ES-I3 (cell line): ENCODE results near the gene LEKR1.
"Not testable (repeated sequence)": the region's sequence is repeated elsewhere in the genome, so short reads cannot be mapped to it uniquely, and the experiment has no call there.

Experiments used
- H3K36me3 ChIP-seq: 2 replicates; pipeline ENCODE4 v1.6.1; 2013; ENCODE audit warnings: mild to moderate bottlenecking, low read length, control low read depth, moderate library complexity; ENCODE audit not compliant: insufficient read depth
- H3K4me1 ChIP-seq: 2 replicates; pipeline ENCODE4 v1.6.1; 2013; ENCODE audit warnings: mild to moderate bottlenecking, control low read depth, low read length; ENCODE audit not compliant: insufficient read depth
- H3K9ac ChIP-seq: 2 replicates; pipeline ENCODE4 v1.6.1; 2013; ENCODE audit warnings: low read depth, mild to moderate bottlenecking, low read length, moderate library complexity
- H3K9me3 ChIP-seq: 2 replicates; pipeline ENCODE4 v1.6.1; 2013; ENCODE audit warnings: mild to moderate bottlenecking, low read length, moderate library complexity; ENCODE audit not compliant: control insufficient read depth, insufficient read depth

Gene LEKR1

GRCh38 chr3:156920399-156920798 is 94.2 kb downstream of the LEKR1 start:
- no peaks in the 10 kb centered on the region; the same call in 1 of the 2 replicates for H3K4me1 ChIP-seq
- H3K36me3 ChIP-seq, result no peaks in the 10 kb centered on the region
- H3K9me3 ChIP-seq, result 0 out of 2 replicates have a peak, but pooled peaks cover 3% of the 10 kb centered on the region
- no peak overlapping the region for H3K9ac ChIP-seq

- H3K9me3 ChIP-seq, result 0 out of 2 replicates have a peak, but pooled peaks cover 3% of the 10 kb centered on the region
- no peaks in the 10 kb centered on the region; the same call in 1 of the 2 replicates for H3K4me1 ChIP-seq
- no peaks in the 10 kb centered on the region for H3K36me3 ChIP-seq
- H3K9ac ChIP-seq, result no peak overlapping the region
Measured at GRCh38 chr3:156923349-156923748, 97.2 kb downstream of the LEKR1 start.

- Histone ChIP-seq H3K9me3 (no peaks in the 10 kb centered on the region), H3K9ac (no peak overlapping the region), H3K4me1 (no peaks in the 10 kb centered on the region), H3K36me3 (no peaks in the 10 kb centered on the region)
Measured at GRCh38 chr3:156938724-156939123, 112.6 kb downstream of the LEKR1 start.

GRCh38 chr3:156939315-156939714 is 113.2 kb downstream of the LEKR1 start:
- Histone ChIP-seq H3K9ac (no peak overlapping the region), H3K4me1 (no peaks in the 10 kb centered on the region), H3K9me3 (no peaks in the 10 kb centered on the region), H3K36me3 (no peaks in the 10 kb centered on the region)

GRCh38 chr3:156941311-156941710 is 115.2 kb downstream of the LEKR1 start:
- Histone ChIP-seq H3K36me3 (no peaks in the 10 kb centered on the region), H3K4me1 (no peaks in the 10 kb centered on the region), H3K9me3 (no peaks in the 10 kb centered on the region), H3K9ac (no peak overlapping the region)

GRCh38 chr3:156948402-156949210 is 122.5 kb downstream of the LEKR1 start:
- H3K9me3 ChIP-seq, result no peaks in the 10 kb centered on the region
- H3K9ac ChIP-seq, result no peak overlapping the region
- no peaks in the 10 kb centered on the region for H3K4me1 ChIP-seq
- no peaks in the 10 kb centered on the region for H3K36me3 ChIP-seq

GRCh38 chr3:156952011-156952410 is 125.9 kb downstream of the LEKR1 start:
- Histone ChIP-seq H3K9me3 (no peaks in the 10 kb centered on the region), H3K36me3 (no peaks in the 10 kb centered on the region), H3K9ac (no peak overlapping the region), H3K4me1 (no peaks in the 10 kb centered on the region)

GRCh38 chr3:156957715-156958114 is 131.6 kb downstream of the LEKR1 start:
- Histone ChIP-seq H3K4me1 (no peaks in the 10 kb centered on the region), H3K36me3 (no peaks in the 10 kb centered on the region), H3K9ac (no peak overlapping the region), H3K9me3 (no peaks in the 10 kb centered on the region)

- Histone ChIP-seq H3K4me1 (no peaks in the 10 kb centered on the region), H3K9ac (no peak overlapping the region), H3K36me3 (no peaks in the 10 kb centered on the region), H3K9me3 (no peaks in the 10 kb centered on the region)
Measured at GRCh38 chr3:156963096-156963495, 136.9 kb downstream of the LEKR1 start.

GRCh38 chr3:156964577-156964976 is 138.4 kb downstream of the LEKR1 start:
- no peak overlapping the region for H3K9ac ChIP-seq
- no peaks in the 10 kb centered on the region for H3K9me3 ChIP-seq
- H3K36me3 ChIP-seq, result no peaks in the 10 kb centered on the region
- H3K4me1 ChIP-seq, result no peaks in the 10 kb centered on the region

- not testable (repeated sequence) for H3K9ac ChIP-seq, H3K36me3 ChIP-seq, H3K4me1 ChIP-seq
Measured at GRCh38 chr3:156966349-156966748, 140.2 kb downstream of the LEKR1 start.

GRCh38 chr3:156973954-156974353 is 147.8 kb downstream of the LEKR1 start:
- no peaks in the 10 kb centered on the region for H3K9me3 ChIP-seq
- no peak overlapping the region for H3K9ac ChIP-seq
- H3K36me3 ChIP-seq, result no peaks in the 10 kb centered on the region
- no peaks in the 10 kb centered on the region; the same call in 1 of the 2 replicates for H3K4me1 ChIP-seq

More at GRCh38 chr3:156966349-156966748, 140.2 kb downstream of the LEKR1 start:
- H3K9me3 ChIP-seq, result not testable (repeated sequence)

- H3K9ac ChIP-seq, result no peak overlapping the region
- no peaks in the 10 kb centered on the region for H3K36me3 ChIP-seq
- H3K9me3 ChIP-seq, result no peaks in the 10 kb centered on the region
- H3K4me1 ChIP-seq, result no peaks in the 10 kb centered on the region; the same call in 1 of the 2 replicates
Measured at GRCh38 chr3:156974931-156975330, 148.8 kb downstream of the LEKR1 start.

- no peaks in the 10 kb centered on the region for H3K9me3 ChIP-seq
- H3K36me3 ChIP-seq, result no peaks in the 10 kb centered on the region
- no peaks in the 10 kb centered on the region; the same call in 1 of the 2 replicates for H3K4me1 ChIP-seq
- no peak overlapping the region for H3K9ac ChIP-seq
Measured at GRCh38 chr3:156975721-156976120, 149.6 kb downstream of the LEKR1 start.

GRCh38 chr3:156976933-156977332 is 150.8 kb downstream of the LEKR1 start:
- Histone ChIP-seq H3K36me3 (no peaks in the 10 kb centered on the region), H3K4me1 (no peaks in the 10 kb centered on the region; the same call in 1 of the 2 replicates), H3K9ac (no peak overlapping the region), H3K9me3 (no peaks in the 10 kb centered on the region)
